Breast epithelium (tissue), 4 donors: ENCODE measurements around the gene KREMEN1. TPM values are rescaled to one million over a fixed set of nuclear protein-coding genes. Genes with fewer than 3 reads are reported as not detected.

Experiments
- DNase-seq, 2 donors: peaks; one replicate each; pipeline ENCODE4 v3.0.0-alpha.2; 2019; ENCODE audit warnings: low spot score in 2 of 2
- H3K27ac ChIP-seq, 2 donors: fragments of 200-600 bp; sonication (generic) in 1 of 2; one replicate each; pipeline ENCODE4 v1.5.1; 2016 to 2019; ENCODE audit warnings: mild to moderate bottlenecking in 1 of 2
- H3K27me3 ChIP-seq, 2 donors: fragments of 200-600 bp; sonication (generic) in 1 of 2; one replicate each; pipeline versions ENCODE4 v1.5.1 to v1.6.0; 2017 to 2019; ENCODE audit warnings: control low read depth in 1 of 2, mild to moderate bottlenecking in 1 of 2
- H3K36me3 ChIP-seq: fragments of 200-600 bp; one replicate; pipeline ENCODE4 v1.5.1; 2019
- H3K4me1 ChIP-seq, 2 donors: fragments of 200-600 bp; sonication (generic); one replicate each; pipeline ENCODE4 v1.5.1; 2016 to 2019; ENCODE audit warnings: control low read depth in 1 of 2
- H3K4me3 ChIP-seq, 3 donors: fragments of 200-600 bp; sonication (generic); 1 replicate in 2 of 3; 2 replicates in 1 of 3; pipeline ENCODE4 v1.5.1; 2016 to 2019; ENCODE audit warnings: mild to moderate bottlenecking in 3 of 3, moderate library complexity in 2 of 3
- H3K9me3 ChIP-seq, 2 donors: fragments of 200-600 bp; sonication (generic) in 1 of 2; one replicate each; pipeline ENCODE4 v1.5.1; 2016 to 2019; ENCODE audit warnings: control low read depth in 1 of 2
- POLR2A ChIP-seq: fragments of 450-650 bp; IDR thresholded peaks from one replicate; pipeline ENCODE4 v1.6.1; 2016; ENCODE audit warnings: antibody characterized with exemption, mild to moderate bottlenecking, moderate library complexity
- POLR2AphosphoS5 ChIP-seq, 3 donors: sonication (generic); formaldehyde crosslinking; IDR thresholded peaks; one replicate each; pipeline ENCODE4 v1.6.1; 2017; ENCODE audit warnings: antibody characterized with exemption in 3 of 3
- intact Hi-C: fragments of 100-400 bp; cut with DNase I; formaldehyde crosslinking; loops from one replicate; pipeline ENCODE4 v1.15.1; 2023; ENCODE audit warnings: low total_unique reads
- total RNA-seq, 3 donors: library from RNA; depleted of rRNA; stranded (reverse); fragments of >200 nt; gene quantifications; one replicate each; pipeline ENCODE4 v1.1.0, GENCODE V29; 2016
- TF ChIP-seq, protein P1 (sequence below), 3 donors: fragments of 450-650 bp; IDR thresholded peaks; one replicate each; pipeline ENCODE4 v1.5.1; 2016 to 2017; ENCODE audit warnings: antibody characterized with exemption in 3 of 3, mild to moderate bottlenecking in 3 of 3, moderate library complexity in 3 of 3

KREMEN1 gene
- total RNA-seq, 3 donors from 2014 or later = 9.5 to 13.6 (median 13.5) TPM

DNA sequence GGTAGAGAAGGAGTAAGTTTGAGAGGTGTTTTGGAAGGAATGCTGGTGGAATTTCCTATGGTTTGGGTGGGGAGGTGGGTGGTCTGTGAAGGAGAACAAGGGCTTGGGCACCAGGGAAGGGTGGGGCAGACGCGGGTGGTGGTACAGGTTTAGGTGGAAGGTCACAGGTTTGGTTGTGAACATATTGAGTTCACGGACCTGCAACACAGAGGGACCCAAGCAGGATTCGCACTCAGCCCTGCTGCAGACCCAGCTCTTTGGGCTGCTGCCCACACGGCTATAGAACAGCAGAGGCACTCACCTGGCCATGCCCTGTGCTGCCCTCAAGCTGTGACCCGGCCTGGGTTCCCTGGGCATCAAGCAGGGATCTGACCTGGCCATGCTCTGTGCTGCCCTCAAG, 99.4 kb downstream of the KREMEN1 start:
- intact Hi-C loops = no loop called here
- Histone ChIP-seq H3K9me3 (peaks cover 19 to 33% of the 10 kb centered on the region in 2 donors), H3K4me1 (no peaks in the 10 kb centered on the region), H3K27me3 (no peaks in the 10 kb centered on the region), H3K27ac (no peak overlapping the region), H3K36me3 (no peaks in the 10 kb centered on the region), H3K4me3 (no peak overlapping the region)
- no peak for DNase-seq
- TF ChIP-seq POLR2A (no peak), POLR2AphosphoS5 (IDR thresholded peaks at IDR 0.05) (no peak)
- TF ChIP-seq, protein P1, sequence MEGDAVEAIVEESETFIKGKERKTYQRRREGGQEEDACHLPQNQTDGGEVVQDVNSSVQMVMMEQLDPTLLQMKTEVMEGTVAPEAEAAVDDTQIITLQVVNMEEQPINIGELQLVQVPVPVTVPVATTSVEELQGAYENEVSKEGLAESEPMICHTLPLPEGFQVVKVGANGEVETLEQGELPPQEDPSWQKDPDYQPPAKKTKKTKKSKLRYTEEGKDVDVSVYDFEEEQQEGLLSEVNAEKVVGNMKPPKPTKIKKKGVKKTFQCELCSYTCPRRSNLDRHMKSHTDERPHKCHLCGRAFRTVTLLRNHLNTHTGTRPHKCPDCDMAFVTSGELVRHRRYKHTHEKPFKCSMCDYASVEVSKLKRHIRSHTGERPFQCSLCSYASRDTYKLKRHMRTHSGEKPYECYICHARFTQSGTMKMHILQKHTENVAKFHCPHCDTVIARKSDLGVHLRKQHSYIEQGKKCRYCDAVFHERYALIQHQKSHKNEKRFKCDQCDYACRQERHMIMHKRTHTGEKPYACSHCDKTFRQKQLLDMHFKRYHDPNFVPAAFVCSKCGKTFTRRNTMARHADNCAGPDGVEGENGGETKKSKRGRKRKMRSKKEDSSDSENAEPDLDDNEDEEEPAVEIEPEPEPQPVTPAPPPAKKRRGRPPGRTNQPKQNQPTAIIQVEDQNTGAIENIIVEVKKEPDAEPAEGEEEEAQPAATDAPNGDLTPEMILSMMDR (IDR thresholded peaks at IDR 0.05) = no peak

DNA sequence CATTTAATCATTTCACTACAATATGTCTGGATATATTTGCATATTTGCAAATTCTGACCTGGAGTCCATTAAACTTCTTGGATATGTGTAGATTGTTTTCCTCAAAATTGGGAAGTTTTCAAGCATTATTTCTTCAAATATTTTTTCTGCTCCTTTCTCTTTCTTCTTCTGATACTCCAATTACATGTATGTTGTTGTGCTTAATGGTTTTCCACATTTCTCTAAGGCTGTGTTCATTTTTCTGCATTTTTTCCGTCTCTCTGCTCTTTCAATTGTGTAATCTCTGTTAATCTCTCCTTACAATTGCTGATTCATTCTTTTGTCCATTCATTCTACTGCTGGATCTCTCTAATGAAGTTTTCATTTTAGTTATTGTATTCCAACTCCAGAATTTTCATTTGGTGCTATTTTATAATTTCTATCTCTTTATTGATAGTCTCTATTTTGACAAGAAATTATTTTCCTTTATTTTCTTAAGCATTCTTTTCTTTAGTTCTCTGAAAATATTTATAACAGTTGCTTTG, 102.5 kb downstream of the KREMEN1 start:
- Histone ChIP-seq H3K27me3 (no peaks in the 10 kb centered on the region), H3K27ac (no peak overlapping the region), H3K4me1 (no peaks in the 10 kb centered on the region), H3K36me3 (no peaks in the 10 kb centered on the region), H3K9me3 (peaks cover 19 to 33% of the 10 kb centered on the region in 2 donors), H3K4me3 (no peak overlapping the region)
- intact Hi-C loops = no loop called here
- no peak for DNase-seq
- TF ChIP-seq POLR2AphosphoS5 (IDR thresholded peaks at IDR 0.05) (no peak), POLR2A (no peak)
- TF ChIP-seq, protein P1 (IDR thresholded peaks at IDR 0.05) = no peak

DNA sequence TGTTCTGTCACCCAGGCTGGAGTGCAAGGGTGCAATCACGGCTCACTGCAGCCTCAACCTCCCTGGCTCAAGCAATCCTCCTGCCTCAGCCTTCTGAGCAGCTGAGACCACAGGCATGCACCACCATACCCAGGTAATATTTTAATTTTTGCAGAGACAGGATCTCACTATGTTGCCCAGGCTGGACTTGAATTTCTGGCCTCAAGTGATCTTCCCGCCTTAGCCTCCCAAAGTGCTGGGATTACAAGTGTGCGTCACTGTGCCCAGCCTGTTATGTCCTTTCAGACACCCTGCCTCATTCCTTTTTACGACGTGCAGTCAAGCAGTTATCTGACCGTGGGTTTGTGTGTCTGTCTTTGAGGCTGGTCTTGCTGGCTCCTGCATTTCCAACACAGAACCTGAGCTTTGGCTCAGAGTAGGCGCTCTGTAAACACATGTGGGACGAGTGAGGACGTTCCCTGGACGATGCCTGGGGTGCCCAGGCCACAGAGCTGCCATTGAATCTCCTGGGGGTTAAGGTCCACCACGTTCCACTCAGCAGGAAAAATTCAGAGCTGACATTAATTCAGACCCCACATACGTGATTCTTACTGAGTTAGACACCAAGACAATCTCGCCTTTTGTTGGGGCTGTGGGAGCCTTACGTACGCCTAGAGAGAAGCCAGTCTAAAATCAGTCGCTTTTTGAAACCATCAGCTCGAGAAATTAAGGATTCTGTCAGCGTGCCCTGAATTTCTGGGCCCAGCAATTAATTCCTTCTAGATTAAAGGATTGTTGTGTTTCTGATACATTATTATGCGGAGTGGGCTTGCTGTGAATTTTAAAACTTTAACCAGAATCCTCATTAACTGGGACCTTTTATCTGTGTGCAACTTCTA, 111.4 kb downstream of the KREMEN1 start:
- Histone ChIP-seq H3K4me3 (no peak overlapping the region), H3K27ac (no peak overlapping the region), H3K4me1 (no peaks in the 10 kb centered on the region), H3K9me3 (no peaks in the 10 kb centered on the region), H3K36me3 (no peaks in the 10 kb centered on the region), H3K27me3 (no peaks in the 10 kb centered on the region)
- TF ChIP-seq POLR2AphosphoS5 (IDR thresholded peaks at IDR 0.05) = no peak
- TF ChIP-seq POLR2A = no peak
- TF ChIP-seq, protein P1 (IDR thresholded peaks at IDR 0.05) = no peak
- no peak for DNase-seq
- intact Hi-C loops = loop anchor here (5.0 kb wide), 1 partner anchor 523 kb away; no protein-coding TSS in a partner anchor

DNA sequence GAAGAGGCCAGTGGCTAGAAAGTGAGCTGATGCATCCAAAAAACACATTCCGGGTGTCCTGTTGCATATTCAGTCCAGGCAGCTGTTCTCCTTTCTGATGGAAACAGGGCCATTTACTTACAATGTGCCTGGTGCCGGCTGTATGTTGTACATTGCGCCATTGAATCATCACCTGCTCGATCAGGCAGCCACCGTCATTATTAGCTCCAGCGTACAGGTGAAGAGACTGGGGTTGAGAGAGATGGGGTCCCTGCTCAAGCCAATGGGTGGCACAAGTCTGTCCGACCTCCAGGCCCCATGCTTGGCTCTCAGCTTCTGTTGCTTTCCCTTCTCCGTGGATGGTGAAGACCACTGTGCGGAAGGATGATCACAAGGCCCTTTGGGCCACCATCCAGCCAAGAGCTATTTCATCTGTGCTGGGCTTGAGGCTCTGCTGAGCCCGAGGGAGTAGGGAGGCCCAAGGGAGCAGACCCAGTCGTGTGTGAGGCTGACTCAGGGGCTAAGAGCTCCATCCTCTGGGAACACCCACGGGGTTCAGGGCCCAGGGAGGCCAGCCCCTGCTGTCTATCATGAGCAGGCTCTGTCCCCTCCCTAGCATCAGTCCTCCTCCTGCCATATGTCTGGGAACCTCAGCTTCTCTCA, 112.1 kb downstream of the KREMEN1 start:
- no peaks in the 10 kb centered on the region for H3K9me3 ChIP-seq
- no peaks in the 10 kb centered on the region for H3K4me1 ChIP-seq
- H3K27ac ChIP-seq = no peak overlapping the region
- H3K27me3 ChIP-seq = no peaks in the 10 kb centered on the region
- H3K36me3 ChIP-seq = no peaks in the 10 kb centered on the region
- intact Hi-C loops = loop anchor here (5.0 kb wide), 1 partner anchor 522 kb away; no protein-coding TSS in a partner anchor
- no peak for DNase-seq
- H3K4me3 ChIP-seq = no peak overlapping the region
- TF ChIP-seq POLR2AphosphoS5 (IDR thresholded peaks at IDR 0.05) (no peak), POLR2A (no peak)

DNA sequence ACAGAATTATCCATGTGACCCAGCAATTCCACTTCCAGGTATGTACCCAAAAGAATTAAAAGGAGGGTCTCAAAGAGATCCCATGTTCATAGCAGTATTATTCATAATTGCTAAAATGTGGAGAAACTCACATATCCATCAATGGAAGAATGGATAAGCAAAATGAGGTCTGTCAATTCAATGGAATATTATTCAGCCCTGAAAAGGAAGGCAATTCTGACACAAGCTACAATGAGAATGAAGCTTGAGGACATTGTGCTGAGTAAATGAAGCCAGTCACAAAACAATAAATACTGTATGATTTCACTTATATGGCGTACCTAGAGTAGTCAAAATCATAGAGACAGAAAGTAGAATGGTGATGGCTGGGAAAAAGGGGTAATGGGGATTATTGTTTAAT, 113.5 kb downstream of the KREMEN1 start:
- DNase-seq = no peak
- Histone ChIP-seq H3K27ac (no peak overlapping the region), H3K27me3 (no peaks in the 10 kb centered on the region), H3K9me3 (no peaks in the 10 kb centered on the region), H3K4me1 (no peaks in the 10 kb centered on the region), H3K36me3 (no peaks in the 10 kb centered on the region), H3K4me3 (no peak overlapping the region)
- TF ChIP-seq POLR2AphosphoS5 (IDR thresholded peaks at IDR 0.05) = no peak
- TF ChIP-seq, protein P1 (IDR thresholded peaks at IDR 0.05) = no peak
- TF ChIP-seq POLR2A = no peak
- intact Hi-C loops = no loop called here
